KOPT-K1 (cell line): ENCODE data around the gene BMAL1.
"Not testable (repeated sequence)": the region's sequence is repeated elsewhere in the genome, so short reads cannot be mapped to it uniquely, and the experiment has no call there.

Experiments used
- H3K27ac ChIP-seq: fragments of 200-600 bp; sonication (generic); 2 replicates; pipeline ENCODE4 v1.5.1; 2016; ENCODE audit warnings: antibody characterized with exemption, mild to moderate bottlenecking, low read depth, low read length; ENCODE audit not compliant: poor library complexity, severe bottlenecking
- H3K36me3 ChIP-seq: fragments of 200-600 bp; sonication (generic); 2 replicates; pipeline ENCODE4 v1.5.1; 2017; ENCODE audit warnings: antibody characterized with exemption, mild to moderate bottlenecking, low read length, moderate library complexity; ENCODE audit not compliant: insufficient read depth
- H3K9me3 ChIP-seq: fragments of 200-600 bp; sonication (generic); 2 replicates; pipeline ENCODE4 v1.5.1; 2017; ENCODE audit warnings: antibody characterized with exemption, low read length, mild to moderate bottlenecking; ENCODE audit not compliant: insufficient read depth, poor library complexity, severe bottlenecking

Gene BMAL1

DNA sequence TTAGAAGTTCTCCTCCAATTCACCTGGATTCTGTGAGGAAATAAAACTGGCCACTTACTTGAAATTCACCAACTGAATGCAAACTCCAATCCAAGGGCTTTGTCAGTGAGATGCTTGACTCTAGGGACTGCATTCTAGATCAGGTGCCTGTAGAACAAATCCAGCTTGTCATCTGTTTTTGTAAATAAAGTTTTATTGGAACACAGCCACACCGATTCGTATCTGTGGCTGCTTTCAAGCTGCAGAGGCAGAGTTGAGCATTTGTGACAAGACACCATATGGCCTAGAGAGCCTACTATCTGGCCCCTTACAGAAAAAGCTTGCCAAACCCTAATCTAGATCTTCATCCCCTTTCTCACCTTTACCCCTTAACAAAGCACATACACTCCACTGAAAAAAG lies 103.1 kb downstream of the BMAL1 start:
- no peak overlapping the region for H3K27ac ChIP-seq
- H3K36me3 ChIP-seq, result peaks cover 96% of the 10 kb centered on the region
- no peaks in the 10 kb centered on the region for H3K9me3 ChIP-seq

DNA sequence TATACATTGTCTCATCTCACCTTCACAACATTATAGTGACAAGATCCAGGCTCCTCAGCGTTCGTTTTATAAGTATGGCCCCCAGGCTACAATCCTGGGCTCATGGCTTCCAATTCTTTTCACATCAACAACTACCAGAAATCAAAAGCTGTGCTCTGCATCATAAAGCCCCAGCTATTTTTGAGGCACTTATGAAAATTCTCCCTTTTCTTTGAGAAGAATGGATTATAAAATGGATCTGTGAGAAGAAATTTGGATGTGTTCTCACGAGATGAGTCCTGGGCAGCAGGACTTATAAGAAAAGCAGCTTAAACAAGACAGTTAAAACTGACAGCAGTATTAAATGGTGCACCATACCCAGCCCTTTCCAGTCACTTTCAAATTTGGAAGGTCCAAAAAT lies 105.2 kb downstream of the BMAL1 start:
- H3K36me3 ChIP-seq, result peaks cover 96% of the 10 kb centered on the region

DNA sequence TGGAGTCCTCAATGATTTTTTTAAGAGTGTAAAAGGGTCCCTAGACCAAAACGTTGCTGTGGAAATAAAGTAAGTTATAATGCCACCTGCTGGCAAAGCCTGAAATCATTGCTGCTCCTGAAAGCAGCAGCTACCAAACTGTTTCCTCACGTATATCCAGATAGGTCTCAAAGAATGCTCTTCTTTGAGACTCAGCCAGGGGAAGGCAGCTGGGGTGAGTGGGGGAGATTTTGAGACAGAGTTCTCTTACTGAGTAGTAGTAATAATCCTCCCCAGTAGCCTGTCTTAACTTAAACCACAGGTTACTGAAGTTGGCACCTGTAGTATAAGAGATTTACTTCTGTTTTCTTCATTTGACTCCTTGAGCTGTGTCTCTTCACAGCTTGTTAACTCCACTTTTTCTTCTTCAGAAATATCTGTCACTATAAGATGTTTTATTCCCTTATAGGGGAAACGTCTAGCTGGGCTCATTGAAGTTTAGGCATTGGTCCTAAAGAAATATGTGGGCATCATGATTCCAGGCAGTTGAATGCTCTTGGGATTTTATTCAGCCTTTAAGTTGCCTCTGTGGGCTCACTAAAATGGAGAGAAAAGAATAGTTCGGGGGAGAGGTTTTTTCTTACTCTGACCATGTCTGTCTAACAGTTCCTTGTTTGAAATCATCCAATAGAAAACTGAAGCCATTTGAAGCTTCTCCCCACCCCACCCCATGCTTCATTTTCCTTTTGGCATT lies 107.5 kb downstream of the BMAL1 start:
- peaks cover 94% of the 10 kb centered on the region for H3K36me3 ChIP-seq

More for the DNA sequence above, 105.2 kb downstream of the BMAL1 start:
- H3K27ac ChIP-seq, result no peak overlapping the region
- H3K9me3 ChIP-seq, result no peaks in the 10 kb centered on the region

DNA sequence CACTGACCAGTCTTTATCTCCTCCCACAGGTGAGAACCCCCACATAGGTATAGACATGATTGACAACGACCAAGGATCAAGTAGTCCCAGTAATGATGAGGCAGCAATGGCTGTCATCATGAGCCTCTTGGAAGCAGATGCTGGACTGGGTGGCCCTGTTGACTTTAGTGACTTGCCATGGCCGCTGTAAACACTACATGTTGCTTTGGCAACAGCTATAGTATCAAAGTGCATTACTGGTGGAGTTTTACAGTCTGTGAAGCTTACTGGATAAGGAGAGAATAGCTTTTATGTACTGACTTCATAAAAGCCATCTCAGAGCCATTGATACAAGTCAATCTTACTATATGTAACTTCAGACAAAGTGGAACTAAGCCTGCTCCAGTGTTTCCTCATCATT lies 109.0 kb downstream of the BMAL1 start:
- peaks cover 89% of the 10 kb centered on the region for H3K36me3 ChIP-seq
- H3K27ac ChIP-seq, result no peak overlapping the region
- no peaks in the 10 kb centered on the region for H3K9me3 ChIP-seq

More for the DNA sequence above, 107.5 kb downstream of the BMAL1 start:
- Histone ChIP-seq H3K9me3 (no peaks in the 10 kb centered on the region), H3K27ac (no peak overlapping the region)

DNA sequence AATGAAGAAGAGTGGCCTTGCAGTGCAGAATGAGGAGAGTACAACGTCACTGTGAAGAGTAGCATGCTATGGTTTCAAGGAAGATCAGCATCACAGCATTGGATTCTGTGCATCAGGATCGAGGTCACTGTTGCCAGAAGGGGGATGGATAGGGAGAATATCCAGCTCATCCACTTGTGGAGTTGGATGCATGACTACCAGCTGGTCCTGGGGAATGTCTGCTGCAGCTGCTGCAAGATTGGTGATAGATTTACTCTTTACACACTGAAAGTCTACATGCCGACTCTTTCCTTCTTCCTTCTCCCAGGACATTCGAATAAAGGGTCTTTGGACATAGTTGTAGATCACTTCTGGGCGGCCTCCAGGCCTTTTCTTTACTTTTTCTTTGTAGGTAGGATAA lies 111.2 kb downstream of the BMAL1 start:
- Histone ChIP-seq H3K36me3 (peaks cover 67% of the 10 kb centered on the region), H3K9me3 (no peaks in the 10 kb centered on the region), H3K27ac (no peak overlapping the region)

DNA sequence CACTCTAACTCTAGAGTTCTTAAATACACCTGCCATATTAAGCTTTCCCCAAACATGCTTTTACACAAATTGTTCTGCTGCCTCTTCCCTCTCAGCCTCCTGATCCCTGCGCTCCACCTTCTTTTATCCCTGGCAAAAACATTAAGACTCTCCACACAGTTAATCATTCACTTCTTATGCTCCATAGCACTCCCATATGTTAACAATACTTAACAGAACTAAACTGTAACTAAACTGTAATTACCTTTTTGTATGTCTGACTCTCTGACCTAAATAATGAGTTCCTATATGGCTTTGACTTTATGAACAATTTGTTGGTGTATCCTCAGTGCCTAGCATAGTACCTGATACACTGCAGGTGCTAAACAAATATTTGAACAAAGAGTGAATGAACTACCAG lies 113.6 kb downstream of the BMAL1 start:
- H3K9me3 ChIP-seq, result no peaks in the 10 kb centered on the region
- H3K27ac ChIP-seq, result no peak overlapping the region
- peaks cover 46% of the 10 kb centered on the region for H3K36me3 ChIP-seq

DNA sequence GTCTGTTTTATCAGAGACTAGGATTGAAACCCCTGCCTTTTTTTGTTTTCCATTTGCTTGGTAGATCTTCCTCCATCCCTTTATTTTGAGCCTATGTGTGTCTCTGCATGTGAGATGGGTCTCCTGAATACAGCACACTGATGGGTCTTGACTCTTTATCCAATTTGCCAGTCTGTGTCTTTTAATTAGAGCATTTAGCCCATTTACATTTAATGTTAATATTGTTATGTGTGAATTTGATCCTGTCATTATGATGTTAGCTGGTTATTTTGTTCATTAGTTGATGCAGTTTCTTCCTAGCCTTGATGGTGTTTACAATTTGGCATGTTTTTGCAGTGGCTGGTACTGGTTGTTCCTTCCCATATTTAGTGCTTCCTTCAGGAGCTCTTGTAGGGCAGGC lies 120.7 kb downstream of the BMAL1 start:
- H3K36me3 ChIP-seq, result peaks cover 25% of the 10 kb centered on the region
- not testable (repeated sequence) for H3K27ac ChIP-seq, H3K9me3 ChIP-seq

DNA sequence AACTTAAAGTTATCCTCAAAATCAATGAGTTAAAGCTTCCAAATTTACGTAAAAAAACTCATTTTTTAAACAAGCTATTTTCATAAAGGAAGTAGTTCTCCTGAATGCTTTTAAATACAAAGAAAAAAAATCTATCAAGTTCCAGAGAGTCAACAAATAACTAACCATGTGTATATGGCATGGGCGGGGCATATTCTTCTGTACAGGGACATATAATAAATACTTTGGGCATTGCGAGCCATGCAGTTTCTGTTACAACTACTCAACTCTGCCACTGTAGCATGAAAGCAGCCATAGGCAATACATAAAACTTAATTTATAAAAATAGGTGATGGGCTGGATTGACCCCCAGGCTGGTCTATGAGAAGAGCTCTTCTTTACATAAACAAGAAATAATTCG lies 127.6 kb downstream of the BMAL1 start:
- H3K27ac ChIP-seq, result no peak overlapping the region
- peaks cover 42% of the 10 kb centered on the region for H3K36me3 ChIP-seq
- no peaks in the 10 kb centered on the region for H3K9me3 ChIP-seq

DNA sequence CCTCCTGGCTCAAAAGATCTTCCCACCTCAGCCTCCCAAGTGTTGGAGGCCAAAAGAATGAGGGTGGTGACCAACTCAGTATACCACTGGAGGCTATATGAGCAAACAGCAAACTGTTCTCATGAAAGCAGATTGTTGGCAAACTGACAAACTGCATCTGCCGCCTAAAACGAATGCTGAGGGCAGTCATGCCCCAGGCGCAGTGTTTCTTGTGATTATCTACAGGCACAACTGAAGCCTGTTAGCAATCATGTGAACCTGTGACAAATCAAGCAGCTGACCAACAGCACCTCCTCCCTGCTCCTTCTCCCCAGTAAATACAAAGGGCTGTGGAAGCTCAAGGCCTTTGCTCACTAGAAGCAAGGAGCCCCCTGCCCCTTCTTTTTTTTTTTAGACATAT lies 137.6 kb downstream of the BMAL1 start:
- H3K36me3 ChIP-seq, result peaks cover 45% of the 10 kb centered on the region
- no peak overlapping the region for H3K27ac ChIP-seq
- H3K9me3 ChIP-seq, result no peaks in the 10 kb centered on the region

DNA sequence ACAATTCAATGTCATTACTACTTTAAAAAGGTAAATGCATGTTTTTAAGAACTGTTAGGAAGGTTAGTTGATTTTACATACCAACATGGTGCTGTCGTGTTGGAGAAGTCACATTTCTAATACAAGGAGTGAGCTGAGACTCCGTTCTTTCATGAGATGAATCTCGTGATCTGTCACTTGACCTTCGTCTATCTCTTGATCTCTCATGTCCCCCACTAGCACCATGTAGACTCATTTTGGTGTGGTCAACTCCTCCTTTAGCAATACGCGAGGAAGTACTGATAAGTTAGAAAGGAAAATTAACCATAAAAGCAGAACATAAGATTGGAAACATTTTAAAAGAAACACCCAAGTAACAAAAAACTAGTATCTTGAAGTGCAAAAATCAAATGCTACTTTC lies 144.0 kb downstream of the BMAL1 start:
- Histone ChIP-seq H3K27ac (no peak overlapping the region), H3K36me3 (peaks cover 12% of the 10 kb centered on the region), H3K9me3 (peaks cover under 1% of the 10 kb centered on the region)

DNA sequence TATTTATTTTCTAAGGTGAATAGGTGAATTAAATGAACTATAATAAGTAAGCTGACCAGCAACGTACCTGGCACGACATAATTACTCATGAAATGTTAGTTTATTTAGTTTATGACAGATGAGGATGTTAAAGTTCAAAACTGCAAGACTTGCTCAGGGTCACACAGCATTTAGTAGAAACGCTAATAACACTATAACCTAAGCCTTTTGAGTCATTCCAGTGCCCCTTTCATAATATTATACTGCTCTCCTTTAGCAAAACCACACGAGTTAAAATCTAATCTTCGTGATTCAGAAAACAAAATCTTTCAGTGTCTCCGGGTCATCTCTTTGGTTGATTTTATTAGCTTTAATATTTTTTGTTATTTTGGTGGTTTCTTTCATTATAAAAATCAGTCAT lies 145.8 kb downstream of the BMAL1 start:
- Histone ChIP-seq H3K36me3 (peaks cover 7% of the 10 kb centered on the region; the same call in 1 of the 2 replicates), H3K27ac (no peak overlapping the region), H3K9me3 (peaks cover 18% of the 10 kb centered on the region)

DNA sequence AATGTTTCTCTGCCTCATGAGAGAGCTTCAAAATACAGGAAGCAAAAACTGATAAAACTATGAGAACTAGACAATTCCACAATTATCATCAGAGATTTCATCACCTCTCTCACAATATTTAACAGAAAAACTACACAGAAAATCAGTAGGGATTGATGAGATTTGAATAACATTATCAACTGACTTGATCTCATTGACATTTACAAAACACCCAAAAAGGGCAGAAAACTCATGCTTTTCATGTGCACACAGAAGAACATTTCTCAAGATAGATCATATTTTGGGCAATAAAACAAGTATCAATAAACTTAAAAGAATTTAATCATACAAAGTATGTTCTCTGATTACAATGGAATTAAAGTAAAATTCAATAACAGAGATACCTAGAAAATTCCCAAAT lies 149.8 kb downstream of the BMAL1 start:
- H3K9me3 ChIP-seq, result peaks cover 33% of the 10 kb centered on the region
- H3K36me3 ChIP-seq, result no peaks in the 10 kb centered on the region
- H3K27ac ChIP-seq, result no peak overlapping the region

DNA sequence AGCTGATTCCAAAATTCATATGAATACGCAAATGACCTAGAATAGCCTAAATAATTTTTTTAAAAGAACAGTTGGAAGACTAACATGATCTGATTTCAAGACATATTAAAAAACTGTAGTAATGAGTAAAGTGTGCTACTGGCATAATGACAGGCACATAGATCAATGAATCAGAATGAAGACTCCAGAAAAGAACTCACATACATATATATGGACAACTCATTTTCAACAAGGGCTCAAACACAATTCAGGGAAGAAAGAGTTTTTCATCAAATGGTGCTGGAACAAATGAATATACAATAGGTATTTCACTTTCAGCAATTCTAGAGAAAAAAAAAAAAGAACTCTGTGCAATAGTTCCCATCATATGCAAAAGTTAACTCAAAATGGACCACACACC lies 151.7 kb downstream of the BMAL1 start:
- Histone ChIP-seq H3K27ac (no peak overlapping the region), H3K36me3 (no peaks in the 10 kb centered on the region), H3K9me3 (peaks cover 33% of the 10 kb centered on the region)

DNA sequence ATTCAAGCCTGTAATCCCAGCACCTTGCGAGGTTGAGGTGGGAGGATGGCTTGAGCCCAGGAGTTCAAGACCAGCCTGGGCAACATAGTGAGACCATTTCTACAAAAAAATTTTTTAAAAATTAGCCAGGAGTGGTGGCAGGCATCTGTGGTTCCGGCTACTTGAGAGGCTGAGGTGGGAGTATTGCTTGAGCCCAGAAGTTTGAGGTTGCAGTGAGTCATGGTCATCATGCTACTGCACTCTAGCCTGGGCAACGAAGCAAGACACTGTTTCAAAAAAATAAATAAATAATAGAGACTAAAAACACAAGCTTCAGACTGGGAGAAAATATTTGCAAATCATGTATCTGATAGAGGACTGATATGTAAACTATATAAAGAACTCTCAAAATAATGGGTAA lies 152.2 kb downstream of the BMAL1 start:
- Histone ChIP-seq H3K27ac (no peak overlapping the region), H3K9me3 (peaks cover 33% of the 10 kb centered on the region), H3K36me3 (no peaks in the 10 kb centered on the region)

DNA sequence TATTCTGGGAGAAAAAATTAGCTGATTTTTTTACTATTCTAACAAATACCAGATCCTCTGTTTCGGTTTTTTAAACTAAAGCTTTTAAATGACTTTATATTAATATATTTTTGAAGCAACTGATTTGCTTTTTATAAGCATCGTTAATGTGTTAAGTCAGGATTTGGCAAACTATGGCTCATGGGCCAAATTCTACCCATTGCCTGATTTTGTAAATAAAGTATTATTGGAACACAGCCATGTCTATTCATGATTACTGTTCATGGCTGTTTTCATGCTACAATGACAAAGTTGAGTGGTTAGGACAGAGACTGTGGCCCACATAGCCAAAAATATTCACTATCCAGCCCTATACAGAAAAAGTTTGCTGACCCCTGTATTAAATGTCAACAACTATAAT lies 155.8 kb downstream of the BMAL1 start:
- H3K36me3 ChIP-seq, result no peaks in the 10 kb centered on the region
- peaks cover 15% of the 10 kb centered on the region for H3K9me3 ChIP-seq
- H3K27ac ChIP-seq, result no peak overlapping the region
